GM10248 (cell line): Measurements from ENCODE around the gene SMAD3.

ENCODE experiments used
- CTCF ChIA-PET: fragments of 300-600 bp; sonication (Branson Sonifier 250); formaldehyde crosslinking; extraction: SDS; loops from one replicate; lab custom pipeline; 2021; ENCODE audit warnings: antibody characterized with exemption; lab: Yijun Ruan, JAX
- POLR2A ChIA-PET: fragments of 350-650 bp; sonication (Branson Sonifier 250); formaldehyde crosslinking; extraction: SDS; loops from one replicate; lab custom pipeline; 2020; ENCODE audit warnings: antibody characterized with exemption; lab: Yijun Ruan, JAX
- DNase-seq: peaks from one replicate; pipeline ENCODE4 v3.0.0; 2012; ENCODE audit errors: extremely low spot score
- CTCF ChIP-seq: IDR thresholded peaks from 2 replicates; pipeline ENCODE4 v1.5.1; 2012; ENCODE audit warnings: mild to moderate bottlenecking, low read depth; ENCODE audit errors: extremely low read depth, missing control alignments, control extremely low read depth

SMAD3 gene

GRCh38 chr15:67124111-67124510 is 58.7 kb downstream of the SMAD3 start:
- ChIA-PET POLR2A (interaction anchor here (0.6 kb wide), 1 partner anchor 118 kb away, joined by 3 read pairs; no protein-coding TSS in a partner anchor), CTCF (interaction anchor here (1.0 to 2.0 kb wide), 5 partner anchors 10 to 177 kb away, joined by 3 to 8 read pairs (median 4); no protein-coding TSS in a partner anchor)
- TF ChIP-seq CTCF = no peak

GRCh38 chr15:67124911-67125588 is 59.6 kb downstream of the SMAD3 start:
- ChIA-PET POLR2A (no interaction called here), CTCF (interaction anchor here (1.5 to 2.0 kb wide), 2 partner anchors 13 to 27 kb away, joined by 4 to 5 read pairs; no protein-coding TSS in a partner anchor)
- no peak for TF ChIP-seq CTCF
- DNase-seq = no peak

More at GRCh38 chr15:67124111-67124510, 58.7 kb downstream of the SMAD3 start:
- DNase-seq = no peak

- ChIA-PET CTCF (interaction anchor here (0.8 kb wide), 1 partner anchor 10 kb away, joined by 3 read pairs; no protein-coding TSS in a partner anchor), POLR2A (no interaction called here)
- DNase-seq = no peak
- no peak for TF ChIP-seq CTCF
Observed at GRCh38 chr15:67125589-67126502, 60.4 kb downstream of the SMAD3 start.

- TF ChIP-seq CTCF = no peak
- ChIA-PET POLR2A (no interaction called here), CTCF (interaction anchor here (0.7 to 0.8 kb wide), 2 partner anchors 11 to 66 kb away, joined by 3 read pairs; no protein-coding TSS in a partner anchor)
- no peak for DNase-seq
Observed at GRCh38 chr15:67126551-67127330, 61.3 kb downstream of the SMAD3 start.

GRCh38 chr15:67127331-67127664 is 61.9 kb downstream of the SMAD3 start:
- POLR2A ChIA-PET = no interaction called here
- TF ChIP-seq CTCF = no peak
- no peak for DNase-seq
- CTCF ChIA-PET = interaction anchor here (1.1 to 1.7 kb wide), 3 partner anchors 10 to 22 kb away, joined by 3 to 7 read pairs (median 4); no protein-coding TSS in a partner anchor
